ENCODE data around the gene CHCHD6. TPM values are rescaled to one million over a fixed set of nuclear protein-coding genes. Genes with fewer than 3 reads are reported as not detected.

Gene CHCHD6
- total and polyA plus RNA-seq, 4 donors = 2.0 to 5.1 (median 3.9) TPM

DNA sequence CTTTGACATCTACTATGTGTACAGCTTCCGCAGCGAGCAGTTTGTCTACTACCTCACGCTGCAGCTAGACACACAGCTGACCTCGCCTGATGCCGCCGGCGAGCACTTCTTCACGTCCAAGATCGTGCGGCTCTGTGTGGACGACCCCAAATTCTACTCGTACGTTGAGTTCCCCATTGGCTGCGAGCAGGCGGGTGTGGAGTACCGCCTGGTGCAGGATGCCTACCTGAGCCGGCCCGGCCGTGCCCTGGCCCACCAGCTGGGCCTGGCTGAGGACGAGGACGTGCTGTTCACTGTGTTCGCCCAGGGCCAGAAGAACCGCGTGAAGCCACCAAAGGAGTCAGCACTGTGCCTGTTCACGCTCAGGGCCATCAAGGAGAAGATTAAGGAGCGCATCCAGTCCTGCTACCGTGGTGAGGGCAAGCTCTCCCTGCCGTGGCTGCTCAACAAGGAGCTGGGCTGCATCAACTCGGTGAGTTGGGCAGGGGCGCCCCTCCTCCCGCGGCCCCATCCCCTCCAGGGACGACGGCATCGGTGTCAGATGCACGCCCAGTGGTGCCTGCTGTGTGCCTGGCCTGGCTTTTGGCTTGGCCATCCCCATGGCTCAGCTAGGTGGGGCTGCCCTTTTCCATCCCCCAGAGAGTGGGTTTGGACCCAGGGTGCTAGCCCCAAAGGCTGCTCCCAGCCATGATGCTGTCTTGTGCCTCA is 285.4 kb downstream of the CHCHD6 start:
- no peaks in the 10 kb centered on the region for H3K4me1 ChIP-seq (ENCODE audit: control insufficient read depth in 4 of 4, insufficient read depth in 4 of 4, low read length in 3 of 4)
- no peaks in the 10 kb centered on the region for H3K27me3 ChIP-seq (ENCODE audit: control insufficient read depth in 4 of 4, insufficient read depth in 4 of 4, low read length in 3 of 4)
- H3K9me3 ChIP-seq (ENCODE audit: control insufficient read depth in 4 of 4, low read length in 3 of 4) = no peaks in the 10 kb centered on the region
- DNase-seq (ENCODE audit: low spot score) = no peak
- TF ChIP-seq, protein P1, sequence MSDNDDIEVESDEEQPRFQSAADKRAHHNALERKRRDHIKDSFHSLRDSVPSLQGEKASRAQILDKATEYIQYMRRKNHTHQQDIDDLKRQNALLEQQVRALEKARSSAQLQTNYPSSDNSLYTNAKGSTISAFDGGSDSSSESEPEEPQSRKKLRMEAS (IDR thresholded peaks at IDR 0.05) = no peak
- H3K27ac ChIP-seq (ENCODE audit: low read depth in 1 of 2, low read length in 2 of 2) = no peak overlapping the region
- WGBS = 95% methylated on average over 36 of the region's 36 CpGs
- no peak overlapping the region for H3K4me3 ChIP-seq (ENCODE audit: low read depth in 1 of 3, low read length in 3 of 3)
- H3K36me3 ChIP-seq (ENCODE audit: control insufficient read depth in 4 of 4, insufficient read depth in 3 of 4, low read depth in 1 of 4, low read length in 3 of 4) = peaks cover 0 to 14% (median under 1%) of the 10 kb centered on the region in 4 donors
- H3K9ac ChIP-seq (ENCODE audit: low read depth in 1 of 2, low read length in 2 of 2) = no peak overlapping the region

DNA sequence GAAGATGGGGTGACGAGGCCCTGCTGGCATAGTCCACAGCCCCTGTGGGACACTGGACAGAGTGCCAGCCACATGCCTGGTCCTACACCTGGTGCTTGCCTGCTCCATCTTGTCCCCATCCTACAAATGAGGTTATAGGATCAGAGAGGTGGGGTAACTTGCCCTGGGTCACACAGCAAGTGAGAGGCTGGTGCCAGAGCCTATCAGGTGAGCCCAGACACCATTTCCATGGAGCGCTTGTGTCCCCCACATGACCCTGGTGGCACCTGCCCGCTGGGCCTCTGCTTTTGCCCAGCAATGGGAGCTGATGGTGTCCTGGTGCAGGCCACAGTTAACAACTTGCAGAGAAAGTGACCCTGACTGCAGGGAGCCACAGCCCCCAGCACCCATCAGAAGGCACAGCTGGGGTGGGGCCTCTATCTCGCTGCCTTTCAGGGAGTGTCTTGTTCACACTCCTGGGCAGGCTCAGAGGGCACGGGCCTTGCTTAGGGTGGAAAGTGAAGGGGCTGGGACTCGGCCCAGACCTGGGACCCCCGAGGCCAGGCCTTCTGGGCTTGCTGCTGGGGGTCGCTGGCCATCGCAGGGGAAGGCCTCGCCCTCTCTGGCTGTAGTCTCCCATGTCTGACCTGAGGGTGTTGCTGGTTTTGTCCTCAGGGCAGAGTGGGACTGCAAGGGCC is 286.1 kb downstream of the CHCHD6 start:
- 93% methylated on average over 10 of the region's 10 CpGs for WGBS
- no peak for DNase-seq (ENCODE audit: low spot score)
- Histone ChIP-seq H3K27me3 (ENCODE audit: control insufficient read depth in 4 of 4, insufficient read depth in 4 of 4, low read length in 3 of 4) (no peaks in the 10 kb centered on the region), H3K4me1 (ENCODE audit: control insufficient read depth in 4 of 4, insufficient read depth in 4 of 4, low read length in 3 of 4) (no peaks in the 10 kb centered on the region), H3K9me3 (ENCODE audit: control insufficient read depth in 4 of 4, low read length in 3 of 4) (no peaks in the 10 kb centered on the region), H3K27ac (ENCODE audit: low read depth in 1 of 2, low read length in 2 of 2) (no peak overlapping the region), H3K36me3 (ENCODE audit: control insufficient read depth in 4 of 4, insufficient read depth in 3 of 4, low read depth in 1 of 4, low read length in 3 of 4) (peaks cover 0 to 14% (median under 1%) of the 10 kb centered on the region in 4 donors), H3K9ac (ENCODE audit: low read depth in 1 of 2, low read length in 2 of 2) (no peak overlapping the region), H3K4me3 (ENCODE audit: low read depth in 1 of 3, low read length in 3 of 3) (no peak overlapping the region)
- no peak for TF ChIP-seq GABPA (IDR thresholded peaks at IDR 0.05 in 1 of 2, conservative IDR thresholded peaks at IDR 0.05 in 1 of 2)
- TF ChIP-seq HNF4G (IDR thresholded peaks at IDR 0.05) = no peak
- no peak for TF ChIP-seq ZBTB33 (IDR thresholded peaks at IDR 0.05)
- TF ChIP-seq FOXA2 (IDR thresholded peaks at IDR 0.05) = no peak
- no peak for TF ChIP-seq NR2F2 (IDR thresholded peaks at IDR 0.05)
- TF ChIP-seq, protein P2, sequence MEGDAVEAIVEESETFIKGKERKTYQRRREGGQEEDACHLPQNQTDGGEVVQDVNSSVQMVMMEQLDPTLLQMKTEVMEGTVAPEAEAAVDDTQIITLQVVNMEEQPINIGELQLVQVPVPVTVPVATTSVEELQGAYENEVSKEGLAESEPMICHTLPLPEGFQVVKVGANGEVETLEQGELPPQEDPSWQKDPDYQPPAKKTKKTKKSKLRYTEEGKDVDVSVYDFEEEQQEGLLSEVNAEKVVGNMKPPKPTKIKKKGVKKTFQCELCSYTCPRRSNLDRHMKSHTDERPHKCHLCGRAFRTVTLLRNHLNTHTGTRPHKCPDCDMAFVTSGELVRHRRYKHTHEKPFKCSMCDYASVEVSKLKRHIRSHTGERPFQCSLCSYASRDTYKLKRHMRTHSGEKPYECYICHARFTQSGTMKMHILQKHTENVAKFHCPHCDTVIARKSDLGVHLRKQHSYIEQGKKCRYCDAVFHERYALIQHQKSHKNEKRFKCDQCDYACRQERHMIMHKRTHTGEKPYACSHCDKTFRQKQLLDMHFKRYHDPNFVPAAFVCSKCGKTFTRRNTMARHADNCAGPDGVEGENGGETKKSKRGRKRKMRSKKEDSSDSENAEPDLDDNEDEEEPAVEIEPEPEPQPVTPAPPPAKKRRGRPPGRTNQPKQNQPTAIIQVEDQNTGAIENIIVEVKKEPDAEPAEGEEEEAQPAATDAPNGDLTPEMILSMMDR (IDR thresholded peaks at IDR 0.05; ENCODE audit: low read depth, low read length, missing input control) = no peak
- TF ChIP-seq SP1 (IDR thresholded peaks at IDR 0.05) = no peak
- no peak for TF ChIP-seq ATF3 (IDR thresholded peaks at IDR 0.05)
- no peak for TF ChIP-seq TAF1 (conservative IDR thresholded peaks at IDR 0.05)
- TF ChIP-seq, protein P1 (IDR thresholded peaks at IDR 0.05) = no peak
- no peak for TF ChIP-seq FOXA1 (IDR thresholded peaks at IDR 0.05)

GRCh38 chr3:126990890-126991289 is 286.9 kb downstream of the CHCHD6 start:
- Histone ChIP-seq H3K9ac (ENCODE audit: low read depth in 1 of 2, low read length in 2 of 2) (no peak overlapping the region), H3K36me3 (ENCODE audit: control insufficient read depth in 4 of 4, insufficient read depth in 3 of 4, low read depth in 1 of 4, low read length in 3 of 4) (peaks cover 0 to 14% (median under 1%) of the 10 kb centered on the region in 4 donors), H3K27ac (ENCODE audit: low read depth in 1 of 2, low read length in 2 of 2) (no peak overlapping the region), H3K27me3 (ENCODE audit: control insufficient read depth in 4 of 4, insufficient read depth in 4 of 4, low read length in 3 of 4) (no peaks in the 10 kb centered on the region), H3K9me3 (ENCODE audit: control insufficient read depth in 4 of 4, low read length in 3 of 4) (no peaks in the 10 kb centered on the region), H3K4me3 (ENCODE audit: low read depth in 1 of 3, low read length in 3 of 3) (no peak overlapping the region), H3K4me1 (ENCODE audit: control insufficient read depth in 4 of 4, insufficient read depth in 4 of 4, low read length in 3 of 4) (no peaks in the 10 kb centered on the region)
- DNase-seq (ENCODE audit: low spot score) = no peak
- 94% methylated on average over 5 of the region's 5 CpGs for WGBS
- TF ChIP-seq YY1 (IDR thresholded peaks at IDR 0.05) (no peak), HNF4G (IDR thresholded peaks at IDR 0.05) (no peak), ATF3 (IDR thresholded peaks at IDR 0.05) (no peak), JUND (IDR thresholded peaks at IDR 0.05) (no peak), RAD21 (IDR thresholded peaks at IDR 0.05) (no peak), SP1 (IDR thresholded peaks at IDR 0.05) (no peak), GABPA (IDR thresholded peaks at IDR 0.05 in 1 of 2, conservative IDR thresholded peaks at IDR 0.05 in 1 of 2) (no peak), EGR1 (IDR thresholded peaks at IDR 0.05; ENCODE audit: low read depth in 2 of 2) (no peak)
- TF ChIP-seq, protein P2 (IDR thresholded peaks at IDR 0.05; ENCODE audit: low read depth, low read length, missing input control) = no peak

Measured in liver (tissue), 9 donors.